ENCODE measurements around the gene CRYL1. TPM values are rescaled to one million over a fixed set of nuclear protein-coding genes. Genes with fewer than 3 reads are reported as not detected.
"Not testable (repeated sequence)": the region's sequence is repeated elsewhere in the genome, so short reads cannot be mapped to it uniquely, and the experiment has no call there.

Gene CRYL1
- total RNA-seq, 1 experiment from 2014 or later = 3.0 TPM

DNA sequence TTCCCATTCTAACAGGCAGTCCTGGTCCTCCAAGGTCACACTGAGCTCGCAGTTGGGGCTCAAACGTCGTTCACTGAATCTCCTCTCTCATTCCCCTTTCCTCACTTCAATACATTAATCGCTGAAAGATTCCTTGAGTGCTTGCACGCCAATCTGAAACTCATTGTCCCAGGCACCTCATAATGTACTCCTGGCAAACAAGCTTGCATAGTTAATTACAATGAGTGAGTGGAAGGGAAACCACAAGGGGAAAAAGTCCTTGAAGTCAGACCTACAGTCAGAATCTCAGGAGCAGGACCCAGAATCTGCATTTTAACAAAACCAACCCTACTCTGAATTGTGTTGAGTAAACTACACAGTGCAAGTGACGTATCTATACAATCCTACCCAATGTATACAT lies 86.9 kb downstream of the CRYL1 start:
- Histone ChIP-seq H3K4me3 (ENCODE audit: low read length) (no peak overlapping the region), H3K9ac (ENCODE audit: low read length) (no peak overlapping the region), H3K4me1 (ENCODE audit: low read length) (peaks cover 20% of the 10 kb centered on the region), H3K79me2 (ENCODE audit: low read length) (no peaks in the 10 kb centered on the region), H3K36me3 (ENCODE audit: insufficient read depth, low read length) (no peaks in the 10 kb centered on the region), H3K9me3 (ENCODE audit: low read length) (no peaks in the 10 kb centered on the region), H3K9me2 (replicated peaks; ENCODE audit: insufficient read depth, low read length) (no peaks in the 10 kb centered on the region), H3K27ac (ENCODE audit: low read length) (no peak overlapping the region), H2AFZ (ENCODE audit: low read length) (no peak overlapping the region), H3K4me2 (ENCODE audit: low read depth, low read length, poor library complexity, severe bottlenecking) (no peak overlapping the region), H3K27me3 (ENCODE audit: low read length) (no peaks in the 10 kb centered on the region), H4K20me1 (ENCODE audit: insufficient read depth, low read depth, low read length) (no peaks in the 10 kb centered on the region)
- DNase-seq = no peak

DNA sequence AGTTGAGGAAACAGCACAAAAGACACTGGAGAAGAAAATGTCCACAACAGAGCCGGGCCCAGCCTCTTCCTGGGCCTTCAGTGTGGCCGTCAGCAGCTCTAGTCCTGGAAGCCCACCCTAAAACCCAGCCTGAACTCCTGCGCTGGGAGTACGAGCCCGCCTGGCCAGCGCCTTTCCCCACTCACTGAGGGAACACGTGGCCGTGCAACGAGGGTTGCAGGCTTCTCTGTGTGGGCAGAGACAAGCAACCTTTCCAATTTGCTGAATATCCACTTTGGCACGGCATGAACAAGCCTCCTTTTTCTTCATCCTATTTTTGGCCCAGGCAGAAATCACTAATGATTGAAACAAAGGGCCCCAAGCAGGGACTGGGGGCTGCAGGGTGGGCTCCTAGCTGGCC lies 89.2 kb downstream of the CRYL1 start:
- H4K20me1 ChIP-seq (ENCODE audit: insufficient read depth, low read depth, low read length) = no peaks in the 10 kb centered on the region
- H3K27me3 ChIP-seq (ENCODE audit: low read length) = no peaks in the 10 kb centered on the region
- H3K4me2 ChIP-seq (ENCODE audit: low read depth, low read length, poor library complexity, severe bottlenecking) = no peak overlapping the region
- H3K4me3 ChIP-seq (ENCODE audit: low read length) = no peak overlapping the region
- no peaks in the 10 kb centered on the region for H3K36me3 ChIP-seq (ENCODE audit: insufficient read depth, low read length)
- no peaks in the 10 kb centered on the region for H3K9me3 ChIP-seq (ENCODE audit: low read length)
- no peaks in the 10 kb centered on the region for H3K9me2 ChIP-seq (replicated peaks; ENCODE audit: insufficient read depth, low read length)
- H3K9ac ChIP-seq (ENCODE audit: low read length) = no peak overlapping the region
- peaks cover 8% of the 10 kb centered on the region for H3K4me1 ChIP-seq (ENCODE audit: low read length)
- no peak overlapping the region for H3K27ac ChIP-seq (ENCODE audit: low read length)
- H2AFZ ChIP-seq (ENCODE audit: low read length) = no peak overlapping the region
- DNase-seq = no peak
- no peaks in the 10 kb centered on the region for H3K79me2 ChIP-seq (ENCODE audit: low read length)

DNA sequence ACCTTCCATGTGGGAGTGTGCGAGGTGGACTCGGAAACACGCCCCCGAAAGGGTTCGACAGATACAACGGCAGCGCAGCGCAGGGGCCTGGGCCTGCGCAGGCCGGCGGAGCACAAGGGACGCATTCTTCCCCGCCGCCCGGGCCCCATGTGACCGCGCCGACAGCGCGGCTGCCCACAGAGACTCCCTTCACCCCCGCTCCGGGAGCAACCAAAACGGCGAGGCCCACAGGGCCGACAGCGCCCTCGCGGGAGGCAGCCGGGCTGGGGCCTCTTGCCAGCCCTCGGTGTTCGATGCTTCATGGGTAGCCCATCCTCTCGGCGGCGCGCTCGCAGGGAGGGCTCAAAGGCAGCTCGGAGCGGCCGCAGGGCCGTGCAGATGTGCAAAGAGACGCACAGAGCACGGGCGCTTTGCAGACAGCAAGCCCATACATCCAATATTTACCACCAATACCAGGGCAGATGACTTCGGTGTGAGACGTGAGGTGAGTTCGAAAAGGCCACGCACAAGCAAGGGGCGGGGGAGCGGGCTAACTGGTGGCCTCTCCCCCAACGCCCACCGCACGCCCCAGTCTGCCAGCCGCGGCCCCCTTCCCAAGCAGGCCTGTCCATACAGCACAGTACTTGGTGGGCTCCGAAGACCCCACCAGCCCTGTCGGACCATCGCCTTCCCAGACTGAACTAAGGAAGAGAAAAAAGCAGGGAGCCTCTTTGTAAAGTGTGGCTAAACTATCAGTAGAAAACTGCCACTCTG lies 89.9 kb downstream of the CRYL1 start:
- H3K27me3 ChIP-seq (ENCODE audit: low read length) = no peaks in the 10 kb centered on the region
- H3K4me3 ChIP-seq (ENCODE audit: low read length) = no peak overlapping the region
- no peaks in the 10 kb centered on the region for H3K36me3 ChIP-seq (ENCODE audit: insufficient read depth, low read length)
- no peaks in the 10 kb centered on the region for H3K9me2 ChIP-seq (replicated peaks; ENCODE audit: insufficient read depth, low read length)
- H3K9ac ChIP-seq (ENCODE audit: low read length) = no peak overlapping the region
- DNase-seq = no peak
- H3K27ac ChIP-seq (ENCODE audit: low read length) = no peak overlapping the region
- H4K20me1 ChIP-seq (ENCODE audit: insufficient read depth, low read depth, low read length) = no peaks in the 10 kb centered on the region
- no peak overlapping the region for H3K4me2 ChIP-seq (ENCODE audit: low read depth, low read length, poor library complexity, severe bottlenecking)
- H3K4me1 ChIP-seq (ENCODE audit: low read length) = peaks cover 1% of the 10 kb centered on the region
- H3K9me3 ChIP-seq (ENCODE audit: low read length) = no peaks in the 10 kb centered on the region
- H2AFZ ChIP-seq (ENCODE audit: low read length) = no peak overlapping the region
- no peaks in the 10 kb centered on the region for H3K79me2 ChIP-seq (ENCODE audit: low read length)

DNA sequence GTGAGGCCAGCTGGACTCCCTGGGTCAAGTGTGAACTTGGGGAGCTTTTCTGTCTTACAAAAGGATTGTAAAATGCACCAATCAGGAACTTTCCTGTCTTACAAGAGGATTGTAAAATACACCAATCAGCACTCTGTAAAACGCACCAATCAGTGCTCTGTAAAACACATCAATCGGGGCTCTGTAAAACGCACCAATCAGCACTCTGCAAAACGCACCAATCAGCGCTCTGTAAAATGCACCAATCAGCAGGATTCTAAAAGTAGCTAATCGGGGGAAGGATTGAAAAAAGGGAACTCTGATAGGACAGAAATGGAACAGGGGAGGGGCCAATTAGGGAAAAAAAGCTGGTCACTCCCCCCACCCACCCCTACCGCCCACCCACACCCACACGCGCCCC lies 91.4 kb downstream of the CRYL1 start:
- not testable (repeated sequence) for H2AFZ ChIP-seq (ENCODE audit: low read length); H3K4me3 ChIP-seq (ENCODE audit: low read length); H3K27me3 ChIP-seq (ENCODE audit: low read length); H3K9me3 ChIP-seq (ENCODE audit: low read length); H4K20me1 ChIP-seq (ENCODE audit: insufficient read depth, low read depth, low read length); H3K4me1 ChIP-seq (ENCODE audit: low read length); H3K27ac ChIP-seq (ENCODE audit: low read length); H3K4me2 ChIP-seq (ENCODE audit: low read depth, low read length, poor library complexity, severe bottlenecking); H3K9ac ChIP-seq (ENCODE audit: low read length); H3K36me3 ChIP-seq (ENCODE audit: insufficient read depth, low read length); DNase-seq; H3K79me2 ChIP-seq (ENCODE audit: low read length); H3K9me2 ChIP-seq (replicated peaks; ENCODE audit: insufficient read depth, low read length)

DNA sequence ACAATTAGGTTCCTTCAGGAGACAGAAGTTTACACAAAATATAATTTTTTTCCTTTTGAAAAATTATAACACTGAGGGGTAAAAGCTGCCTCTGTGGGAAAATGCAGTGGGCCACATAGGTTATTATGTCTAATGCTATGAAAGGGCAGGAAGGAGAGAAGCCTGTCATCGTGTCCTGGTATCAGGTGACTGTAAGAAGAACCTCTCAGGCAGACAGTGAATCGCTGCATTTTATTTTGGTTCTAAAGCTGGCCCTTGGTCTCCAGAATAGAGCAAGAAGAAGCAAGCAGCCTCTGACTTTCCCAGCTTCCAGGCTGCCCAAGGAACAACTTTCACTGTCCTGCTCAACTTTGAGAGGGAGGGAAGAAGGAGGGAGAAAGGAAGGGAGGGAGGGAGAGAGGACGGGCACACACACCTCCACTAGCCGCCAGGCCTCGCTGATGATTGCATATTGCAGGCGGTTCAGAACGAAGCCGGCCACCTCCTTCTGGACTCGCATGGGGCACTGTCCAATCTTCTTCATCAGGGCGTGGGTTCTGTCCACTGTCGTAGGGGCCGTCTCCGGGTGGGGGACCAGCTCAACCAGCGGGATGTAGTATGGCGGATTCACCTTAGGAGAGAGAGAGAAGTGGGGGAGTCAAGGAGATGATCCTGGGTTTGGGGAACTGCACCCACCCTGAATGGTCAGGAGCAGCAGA lies 93.8 kb downstream of the CRYL1 start:
- no peak overlapping the region for H2AFZ ChIP-seq (ENCODE audit: low read length)
- no peaks in the 10 kb centered on the region for H3K36me3 ChIP-seq (ENCODE audit: insufficient read depth, low read length)
- no peak overlapping the region for H3K9ac ChIP-seq (ENCODE audit: low read length)
- H3K27ac ChIP-seq (ENCODE audit: low read length) = no peak overlapping the region
- no peak overlapping the region for H3K4me3 ChIP-seq (ENCODE audit: low read length)
- DNase-seq = no peak
- no peaks in the 10 kb centered on the region for H3K4me1 ChIP-seq (ENCODE audit: low read length)
- H3K4me2 ChIP-seq (ENCODE audit: low read depth, low read length, poor library complexity, severe bottlenecking) = no peak overlapping the region
- no peaks in the 10 kb centered on the region for H3K27me3 ChIP-seq (ENCODE audit: low read length)
- H3K9me2 ChIP-seq (replicated peaks; ENCODE audit: insufficient read depth, low read length) = no peaks in the 10 kb centered on the region
- no peaks in the 10 kb centered on the region for H3K79me2 ChIP-seq (ENCODE audit: low read length)
- H3K9me3 ChIP-seq (ENCODE audit: low read length) = no peaks in the 10 kb centered on the region
- no peaks in the 10 kb centered on the region for H4K20me1 ChIP-seq (ENCODE audit: insufficient read depth, low read depth, low read length)

DNA sequence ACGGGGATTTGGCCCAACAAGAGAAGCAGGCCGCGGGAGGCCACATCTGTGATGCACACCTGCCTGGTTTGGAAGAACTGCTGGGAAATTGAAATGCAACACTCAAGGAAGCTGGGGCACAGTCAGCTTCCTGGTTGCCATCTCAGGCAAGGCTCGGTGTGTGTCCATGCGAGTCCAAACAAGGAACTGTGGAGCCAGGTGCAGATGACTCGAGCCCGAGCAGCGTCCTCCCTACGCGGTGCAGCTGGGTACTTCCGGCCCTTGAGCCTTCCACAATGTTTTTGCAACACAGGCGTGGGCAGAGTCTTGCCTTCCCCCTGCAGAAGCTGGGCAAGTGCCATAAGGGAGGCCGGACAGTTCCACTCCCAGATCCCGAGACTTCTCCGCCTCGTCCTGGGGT lies 94.6 kb downstream of the CRYL1 start:
- Histone ChIP-seq H3K4me2 (ENCODE audit: low read depth, low read length, poor library complexity, severe bottlenecking) (no peak overlapping the region), H3K36me3 (ENCODE audit: insufficient read depth, low read length) (no peaks in the 10 kb centered on the region), H3K79me2 (ENCODE audit: low read length) (no peaks in the 10 kb centered on the region), H3K4me1 (ENCODE audit: low read length) (peaks cover 4% of the 10 kb centered on the region; the same call in 1 of the 2 replicates), H3K27me3 (ENCODE audit: low read length) (no peaks in the 10 kb centered on the region), H2AFZ (ENCODE audit: low read length) (no peak overlapping the region), H3K4me3 (ENCODE audit: low read length) (no peak overlapping the region), H3K9me2 (replicated peaks; ENCODE audit: insufficient read depth, low read length) (no peaks in the 10 kb centered on the region), H3K27ac (ENCODE audit: low read length) (no peak overlapping the region), H4K20me1 (ENCODE audit: insufficient read depth, low read depth, low read length) (no peaks in the 10 kb centered on the region), H3K9ac (ENCODE audit: low read length) (no peak overlapping the region), H3K9me3 (ENCODE audit: low read length) (no peaks in the 10 kb centered on the region)
- DNase-seq = no peak

DNA sequence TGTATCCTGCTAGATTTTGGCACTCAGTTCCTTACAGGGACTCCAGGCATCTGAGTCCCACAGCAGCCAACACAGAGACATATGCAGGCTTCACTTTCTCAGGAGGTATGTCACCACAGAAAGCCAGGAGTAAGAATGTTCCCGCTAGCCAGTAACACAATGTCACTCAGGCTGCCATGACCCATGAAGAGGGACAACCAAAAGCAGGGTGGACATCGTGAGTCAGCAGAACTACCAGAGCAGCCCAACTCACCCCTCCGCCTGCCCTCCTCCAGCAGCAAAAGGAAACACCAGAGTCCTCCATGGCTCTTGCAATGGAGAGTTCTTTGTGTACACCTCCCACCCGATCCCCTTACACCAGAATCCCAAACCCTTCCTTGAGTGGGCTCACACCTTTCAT lies 95.4 kb downstream of the CRYL1 start:
- H3K27ac ChIP-seq (ENCODE audit: low read length) = no peak overlapping the region
- H3K9me2 ChIP-seq (replicated peaks; ENCODE audit: insufficient read depth, low read length) = no peaks in the 10 kb centered on the region
- H3K79me2 ChIP-seq (ENCODE audit: low read length) = no peaks in the 10 kb centered on the region
- no peak for DNase-seq
- no peaks in the 10 kb centered on the region for H3K27me3 ChIP-seq (ENCODE audit: low read length)
- H3K36me3 ChIP-seq (ENCODE audit: insufficient read depth, low read length) = no peaks in the 10 kb centered on the region
- no peaks in the 10 kb centered on the region for H3K9me3 ChIP-seq (ENCODE audit: low read length)
- peaks cover 11% of the 10 kb centered on the region for H3K4me1 ChIP-seq (ENCODE audit: low read length)
- H2AFZ ChIP-seq (ENCODE audit: low read length) = no peak overlapping the region
- no peak overlapping the region for H3K4me3 ChIP-seq (ENCODE audit: low read length)
- H3K4me2 ChIP-seq (ENCODE audit: low read depth, low read length, poor library complexity, severe bottlenecking) = no peak overlapping the region
- no peak overlapping the region for H3K9ac ChIP-seq (ENCODE audit: low read length)
- H4K20me1 ChIP-seq (ENCODE audit: insufficient read depth, low read depth, low read length) = no peaks in the 10 kb centered on the region

DNA sequence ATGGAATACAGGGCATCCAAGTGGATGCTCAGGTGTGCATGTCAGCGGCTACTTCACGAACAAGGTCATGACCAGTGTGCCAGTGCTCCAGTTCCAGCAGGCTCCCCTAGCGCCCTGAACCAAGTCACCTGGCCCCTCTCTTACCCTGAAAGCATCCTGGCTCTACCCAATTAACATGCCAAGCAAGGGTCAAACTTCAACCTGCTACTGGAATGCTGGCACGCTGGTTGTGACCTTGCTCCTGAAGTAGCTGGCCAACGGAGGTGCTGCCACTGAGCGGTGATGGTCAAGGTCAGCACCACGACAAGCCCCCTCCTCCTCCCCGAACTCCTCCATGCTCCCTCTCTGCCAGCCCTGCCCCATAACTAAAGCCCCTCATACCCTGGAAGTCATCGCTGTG lies 96.0 kb downstream of the CRYL1 start:
- no peaks in the 10 kb centered on the region for H3K9me3 ChIP-seq (ENCODE audit: low read length)
- H3K9me2 ChIP-seq (replicated peaks; ENCODE audit: insufficient read depth, low read length) = no peaks in the 10 kb centered on the region
- H3K4me2 ChIP-seq (ENCODE audit: low read depth, low read length, poor library complexity, severe bottlenecking) = no peak overlapping the region
- DNase-seq = no peak
- no peaks in the 10 kb centered on the region for H3K36me3 ChIP-seq (ENCODE audit: insufficient read depth, low read length)
- H2AFZ ChIP-seq (ENCODE audit: low read length) = no peak overlapping the region
- H3K4me1 ChIP-seq (ENCODE audit: low read length) = peaks cover 11% of the 10 kb centered on the region
- no peaks in the 10 kb centered on the region for H3K27me3 ChIP-seq (ENCODE audit: low read length)
- no peak overlapping the region for H3K4me3 ChIP-seq (ENCODE audit: low read length)
- H3K9ac ChIP-seq (ENCODE audit: low read length) = no peak overlapping the region
- H4K20me1 ChIP-seq (ENCODE audit: insufficient read depth, low read depth, low read length) = no peaks in the 10 kb centered on the region
- no peaks in the 10 kb centered on the region for H3K79me2 ChIP-seq (ENCODE audit: low read length)
- no peak overlapping the region for H3K27ac ChIP-seq (ENCODE audit: low read length)

Data from Karpas-422 (cell line).